HCT116 (cell line): Measurements from ENCODE around the gene VAT1.

Experiments used
- CEBPB ChIP-seq: IDR thresholded peaks from 2 replicates; pipeline ENCODE4 v1.6.1; 2012; ENCODE audit warnings: low read depth
- EZH2 ChIP-seq: fragments of 200-600 bp; sonication (generic); IDR thresholded peaks from 2 replicates; pipeline ENCODE4 v1.6.1; 2017; ENCODE audit warnings: antibody characterized with exemption, mixed run types
- EZH2phosphoT487 ChIP-seq: fragments of 200-600 bp; IDR thresholded peaks from 2 replicates; pipeline ENCODE4 v1.6.1; 2018; ENCODE audit warnings: antibody characterized with exemption, borderline replicate concordance
- FOSL1 ChIP-seq: IDR thresholded peaks from 2 replicates; pipeline ENCODE4 v1.6.1; 2012; ENCODE audit warnings: low read depth
- JUND ChIP-seq: IDR thresholded peaks from 2 replicates; pipeline ENCODE4 v1.6.1; 2012
- POLR2A ChIP-seq: IDR thresholded peaks from 2 replicates; pipeline ENCODE4 v1.7.0; 2011; ENCODE audit warnings: borderline replicate concordance; ENCODE audit not compliant: insufficient read depth, insufficient read length; ENCODE audit errors: extremely low read depth
- POLR2AphosphoS5 ChIP-seq: IDR thresholded peaks from 2 replicates; pipeline ENCODE4 v1.6.1; 2011; ENCODE audit warnings: mild to moderate bottlenecking, low read depth, low read length, moderate library complexity
- SIN3A ChIP-seq: IDR thresholded peaks from 2 replicates; pipeline ENCODE4 v1.6.1; 2012; ENCODE audit warnings: low read depth
- SP1 ChIP-seq: IDR thresholded peaks from 2 replicates; pipeline ENCODE4 v1.6.1; 2012; ENCODE audit warnings: low read depth
- TCF7L2 ChIP-seq: IDR thresholded peaks from 2 replicates; pipeline ENCODE4 v1.7.0; 2011; ENCODE audit warnings: borderline replicate concordance, inconsistent platforms; ENCODE audit not compliant: insufficient read depth, insufficient read length; ENCODE audit errors: extremely low read depth
- ZNF274 ChIP-seq: fragments of 200-500 bp; sonication (Bioruptor generic); IDR thresholded peaks from 2 replicates; pipeline ENCODE4 v1.6.1; 2014; ENCODE audit warnings: mild to moderate bottlenecking, low read depth, low read length, inconsistent platforms
- TF ChIP-seq, protein P1 (sequence below), 3 experiments: fragments of 200-600 bp in 1 of 3; sonication (generic) in 1 of 3; IDR thresholded peaks in 2 of 3; conservative IDR thresholded peaks in 1 of 3; 2 replicates each; pipeline ENCODE4 v1.5.1; 2012 to 2017; ENCODE audit warnings: low read depth in 2 of 3, low read length in 2 of 3, antibody characterized with exemption in 1 of 3, borderline replicate concordance in 1 of 3, control low read depth in 1 of 3, mild to moderate bottlenecking in 1 of 3, mixed read lengths in 1 of 3, mixed run types in 1 of 3, moderate library complexity in 1 of 3; ENCODE audit not compliant: insufficient read depth in 1 of 3
- TF ChIP-seq, protein P2 (sequence below): IDR thresholded peaks from 2 replicates; pipeline ENCODE4 v1.6.1; 2012

DNA sequence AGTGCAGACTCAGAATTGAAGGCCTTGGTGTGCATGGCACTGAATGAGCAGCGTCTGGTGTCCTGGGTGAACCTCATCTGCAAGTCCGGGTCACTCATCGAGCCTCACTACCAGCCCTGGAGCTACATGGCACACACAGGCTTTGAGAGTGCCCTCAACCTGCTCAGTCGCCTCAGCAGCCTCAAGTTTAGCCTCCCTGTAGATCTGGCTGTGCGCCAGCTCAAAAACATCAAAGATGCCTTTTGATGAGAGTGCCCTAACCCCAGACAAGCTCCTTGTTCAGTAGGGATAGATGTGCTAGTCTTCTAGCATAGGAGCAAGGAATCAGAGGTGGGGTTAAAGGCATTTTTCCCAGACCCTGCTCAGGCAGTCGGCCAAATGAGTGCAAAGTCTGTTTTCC, 30.7 kb downstream of the VAT1 start:
- no peak for TF ChIP-seq POLR2AphosphoS5
- TF ChIP-seq EZH2 = no peak
- TF ChIP-seq, protein P1, sequence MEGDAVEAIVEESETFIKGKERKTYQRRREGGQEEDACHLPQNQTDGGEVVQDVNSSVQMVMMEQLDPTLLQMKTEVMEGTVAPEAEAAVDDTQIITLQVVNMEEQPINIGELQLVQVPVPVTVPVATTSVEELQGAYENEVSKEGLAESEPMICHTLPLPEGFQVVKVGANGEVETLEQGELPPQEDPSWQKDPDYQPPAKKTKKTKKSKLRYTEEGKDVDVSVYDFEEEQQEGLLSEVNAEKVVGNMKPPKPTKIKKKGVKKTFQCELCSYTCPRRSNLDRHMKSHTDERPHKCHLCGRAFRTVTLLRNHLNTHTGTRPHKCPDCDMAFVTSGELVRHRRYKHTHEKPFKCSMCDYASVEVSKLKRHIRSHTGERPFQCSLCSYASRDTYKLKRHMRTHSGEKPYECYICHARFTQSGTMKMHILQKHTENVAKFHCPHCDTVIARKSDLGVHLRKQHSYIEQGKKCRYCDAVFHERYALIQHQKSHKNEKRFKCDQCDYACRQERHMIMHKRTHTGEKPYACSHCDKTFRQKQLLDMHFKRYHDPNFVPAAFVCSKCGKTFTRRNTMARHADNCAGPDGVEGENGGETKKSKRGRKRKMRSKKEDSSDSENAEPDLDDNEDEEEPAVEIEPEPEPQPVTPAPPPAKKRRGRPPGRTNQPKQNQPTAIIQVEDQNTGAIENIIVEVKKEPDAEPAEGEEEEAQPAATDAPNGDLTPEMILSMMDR (IDR thresholded peaks at IDR 0.05 in 2 of 3, conservative IDR thresholded peaks at IDR 0.05 in 1 of 3; ENCODE audit: borderline replicate concordance in 1 of 3, insufficient read depth in 1 of 3, low read depth in 2 of 3, low read length in 2 of 3) = no peak
- TF ChIP-seq TCF7L2 = no peak
- no peak for TF ChIP-seq EZH2phosphoT487
- no peak for TF ChIP-seq SP1
- no peak for TF ChIP-seq SIN3A
- no peak for TF ChIP-seq POLR2A
- no peak for TF ChIP-seq FOSL1
- TF ChIP-seq ZNF274 = no peak
- no peak for TF ChIP-seq JUND
- TF ChIP-seq, protein P2, sequence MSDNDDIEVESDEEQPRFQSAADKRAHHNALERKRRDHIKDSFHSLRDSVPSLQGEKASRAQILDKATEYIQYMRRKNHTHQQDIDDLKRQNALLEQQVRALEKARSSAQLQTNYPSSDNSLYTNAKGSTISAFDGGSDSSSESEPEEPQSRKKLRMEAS = no peak
- no peak for TF ChIP-seq CEBPB
